Neural cell (in vitro differentiated cells): ENCODE measurements around the gene ADAMTS17. TPM values are rescaled to one million over a fixed set of nuclear protein-coding genes. Genes with fewer than 3 reads are reported as not detected.
A peak's percentile ranks its signal among the peaks of the same experiment; 100 is the strongest.
"Not testable (repeated sequence)": the region's sequence is repeated elsewhere in the genome, so short reads cannot be mapped to it uniquely, and the experiment has no call there.

ENCODE experiments used
- H2AFZ ChIP-seq: fragments of 200-600, 300-800 bp; sonication (generic), shearing (Covaris generic); 2 replicates; pipeline ENCODE4 v1.6.0; 2014; ENCODE audit warnings: low read depth, mild to moderate bottlenecking, antibody characterized with exemption, low read length, moderate library complexity
- H3F3A ChIP-seq: fragments of 200-600 bp; shearing (Covaris generic); 2 replicates; pipeline ENCODE4 v1.6.1; 2016; ENCODE audit warnings: mild to moderate bottlenecking, moderate library complexity, mixed read lengths, antibody characterized with exemption, low read length; ENCODE audit not compliant: insufficient read depth, poor library complexity, severe bottlenecking
- H3K27ac ChIP-seq: fragments of 200-600, 300-800 bp; sonication (generic), shearing (Covaris generic); 2 replicates; pipeline ENCODE4 v1.5.1; 2014; ENCODE audit warnings: mild to moderate bottlenecking, low read length, moderate library complexity
- H3K27me3 ChIP-seq: fragments of 300-800, 200-600 bp; sonication (generic), shearing (Covaris generic); 2 replicates; pipeline ENCODE4 v1.6.0; 2014; ENCODE audit warnings: mild to moderate bottlenecking, low read depth, low read length, moderate library complexity; ENCODE audit not compliant: insufficient read depth
- H3K36me3 ChIP-seq: fragments of 300-800, 200-600 bp; sonication (generic), shearing (Covaris generic); 2 replicates; pipeline ENCODE4 v1.5.1; 2014; ENCODE audit warnings: mild to moderate bottlenecking, antibody characterized with exemption, low read length, moderate library complexity; ENCODE audit not compliant: insufficient read depth
- H3K4me2 ChIP-seq: fragments of 300-800, 200-600 bp; sonication (generic), shearing (Covaris generic); 2 replicates; pipeline ENCODE4 v1.6.0; 2014; ENCODE audit warnings: mild to moderate bottlenecking, low read length
- H3K4me3 ChIP-seq: fragments of 300-800, 200-600 bp; sonication (generic), shearing (Covaris generic); 2 replicates; pipeline ENCODE4 v1.5.1; 2014; ENCODE audit warnings: mild to moderate bottlenecking, low read length, moderate library complexity
- H3K79me2 ChIP-seq: fragments of 200-600 bp; shearing (Covaris generic); replicated peaks from 2 replicates; pipeline ENCODE4 v1.6.0; 2014; ENCODE audit warnings: mild to moderate bottlenecking, low read length, moderate library complexity; ENCODE audit not compliant: insufficient read depth
- H3K9ac ChIP-seq: fragments of 300-800, 200-600 bp; sonication (generic), shearing (Covaris generic); 2 replicates; pipeline ENCODE4 v1.6.1; 2016; ENCODE audit warnings: mild to moderate bottlenecking, low read length, mixed read lengths
- H3K9me2 ChIP-seq: fragments of 200-600 bp; shearing (Covaris generic); 2 replicates; pipeline ENCODE4 v1.6.1; 2016; ENCODE audit warnings: mild to moderate bottlenecking, low read length, mixed read lengths; ENCODE audit not compliant: insufficient read depth
- H3K9me3 ChIP-seq: fragments of 200-600, 300-800 bp; sonication (generic), shearing (Covaris generic); 2 replicates; pipeline ENCODE4 v1.6.1; 2016; ENCODE audit warnings: mild to moderate bottlenecking, mixed run types, low read length, moderate library complexity, mixed read lengths
- H4K20me1 ChIP-seq: fragments of 200-600 bp; shearing (Covaris generic); 2 replicates; pipeline ENCODE4 v1.6.1; 2016; ENCODE audit warnings: mild to moderate bottlenecking, mixed run types; ENCODE audit not compliant: insufficient read depth
- EP300 ChIP-seq: fragments of 450-650 bp; conservative IDR thresholded peaks from 2 replicates; pipeline ENCODE4 v1.6.1; 2014; ENCODE audit warnings: antibody characterized with exemption, mild to moderate bottlenecking, moderate library complexity; ENCODE audit not compliant: poor library complexity, severe bottlenecking
- EZH2 ChIP-seq: fragments of 200-600, 300-800 bp; shearing (Covaris generic), sonication (generic); IDR thresholded peaks from 2 replicates; pipeline ENCODE4 v1.6.1; 2014; ENCODE audit warnings: antibody characterized with exemption, low read length, borderline replicate concordance, mild to moderate bottlenecking; ENCODE audit not compliant: insufficient read depth, poor library complexity, severe bottlenecking
- MXI1 ChIP-seq: fragments of 450-650 bp; conservative IDR thresholded peaks from 2 replicates; pipeline ENCODE4 v1.6.1; 2014; ENCODE audit warnings: antibody characterized with exemption, mild to moderate bottlenecking; ENCODE audit not compliant: poor library complexity, severe bottlenecking
- POLR2AphosphoS5 ChIP-seq: IDR thresholded peaks from 2 replicates; pipeline ENCODE4 v1.6.1; 2012
- RAD21 ChIP-seq: fragments of 450-650 bp; conservative IDR thresholded peaks from 2 replicates; pipeline ENCODE4 v1.6.1; 2014; ENCODE audit warnings: antibody characterized with exemption, mild to moderate bottlenecking, moderate library complexity
- SMC3 ChIP-seq: fragments of 450-650 bp; conservative IDR thresholded peaks from 2 replicates; pipeline ENCODE4 v1.6.1; 2014; ENCODE audit warnings: antibody characterized with exemption, mild to moderate bottlenecking, moderate library complexity; ENCODE audit not compliant: poor library complexity
- TAF1 ChIP-seq: IDR thresholded peaks from 2 replicates; pipeline ENCODE4 v1.6.1; 2012; ENCODE audit warnings: low read depth
- polyA plus RNA-seq: library from polyadenylated mRNA; depleted of rRNA; stranded (reverse); fragments of >200 nt; gene quantifications from 2 replicates; pipeline ENCODE4 v1.2.3, GENCODE V29; 2014
- TF ChIP-seq, protein P1 (sequence below): IDR thresholded peaks from 2 replicates; pipeline ENCODE4 v1.6.1; 2012; ENCODE audit warnings: borderline replicate concordance
- TF ChIP-seq, protein P2 (sequence below): fragments of 450-650 bp; IDR thresholded peaks from 2 replicates; pipeline ENCODE4 v1.5.1; 2014; ENCODE audit warnings: antibody characterized with exemption, mild to moderate bottlenecking, moderate library complexity; ENCODE audit not compliant: poor library complexity, severe bottlenecking

ADAMTS17 gene
- polyA plus RNA-seq, 1 donor from 2014 or later = 0.04 TPM

DNA sequence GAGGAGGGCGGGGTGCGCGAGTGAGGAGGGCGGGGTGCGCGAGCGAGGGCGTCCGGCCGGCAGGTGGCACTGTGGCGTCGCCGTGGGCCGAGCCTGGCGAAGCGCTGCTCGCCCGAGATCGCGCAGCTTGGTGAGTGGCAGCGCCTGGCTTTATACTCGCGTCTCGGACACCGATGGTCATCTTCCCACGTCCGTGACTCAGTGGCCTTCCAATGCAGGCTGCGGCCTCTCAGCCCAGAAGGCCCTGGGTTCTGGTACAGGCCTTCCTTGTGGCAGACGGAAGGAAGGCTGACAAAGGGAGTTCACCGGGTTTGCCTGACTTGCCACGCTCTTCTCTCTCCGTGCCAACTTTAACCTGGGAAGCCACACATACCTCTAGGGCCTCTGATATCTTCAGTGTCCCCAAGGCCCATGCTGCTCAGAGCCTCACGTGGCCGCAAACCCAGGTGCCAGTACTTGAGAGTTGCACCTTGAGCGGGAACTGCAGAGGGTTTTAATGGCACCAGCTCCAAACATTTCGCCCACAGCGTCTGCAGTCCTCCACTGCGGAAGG lies 413.3 kb downstream of the ADAMTS17 start:
- TF ChIP-seq TAF1 (no peak), EP300 (no peak), POLR2AphosphoS5 (peak; percentile 31), EZH2 (no peak), RAD21 (peak; percentile 82), SMC3 (peak; percentile 81), MXI1 (peak; percentile 64)
- TF ChIP-seq, protein P1, sequence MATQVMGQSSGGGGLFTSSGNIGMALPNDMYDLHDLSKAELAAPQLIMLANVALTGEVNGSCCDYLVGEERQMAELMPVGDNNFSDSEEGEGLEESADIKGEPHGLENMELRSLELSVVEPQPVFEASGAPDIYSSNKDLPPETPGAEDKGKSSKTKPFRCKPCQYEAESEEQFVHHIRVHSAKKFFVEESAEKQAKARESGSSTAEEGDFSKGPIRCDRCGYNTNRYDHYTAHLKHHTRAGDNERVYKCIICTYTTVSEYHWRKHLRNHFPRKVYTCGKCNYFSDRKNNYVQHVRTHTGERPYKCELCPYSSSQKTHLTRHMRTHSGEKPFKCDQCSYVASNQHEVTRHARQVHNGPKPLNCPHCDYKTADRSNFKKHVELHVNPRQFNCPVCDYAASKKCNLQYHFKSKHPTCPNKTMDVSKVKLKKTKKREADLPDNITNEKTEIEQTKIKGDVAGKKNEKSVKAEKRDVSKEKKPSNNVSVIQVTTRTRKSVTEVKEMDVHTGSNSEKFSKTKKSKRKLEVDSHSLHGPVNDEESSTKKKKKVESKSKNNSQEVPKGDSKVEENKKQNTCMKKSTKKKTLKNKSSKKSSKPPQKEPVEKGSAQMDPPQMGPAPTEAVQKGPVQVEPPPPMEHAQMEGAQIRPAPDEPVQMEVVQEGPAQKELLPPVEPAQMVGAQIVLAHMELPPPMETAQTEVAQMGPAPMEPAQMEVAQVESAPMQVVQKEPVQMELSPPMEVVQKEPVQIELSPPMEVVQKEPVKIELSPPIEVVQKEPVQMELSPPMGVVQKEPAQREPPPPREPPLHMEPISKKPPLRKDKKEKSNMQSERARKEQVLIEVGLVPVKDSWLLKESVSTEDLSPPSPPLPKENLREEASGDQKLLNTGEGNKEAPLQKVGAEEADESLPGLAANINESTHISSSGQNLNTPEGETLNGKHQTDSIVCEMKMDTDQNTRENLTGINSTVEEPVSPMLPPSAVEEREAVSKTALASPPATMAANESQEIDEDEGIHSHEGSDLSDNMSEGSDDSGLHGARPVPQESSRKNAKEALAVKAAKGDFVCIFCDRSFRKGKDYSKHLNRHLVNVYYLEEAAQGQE = no peak
- TF ChIP-seq, protein P2, sequence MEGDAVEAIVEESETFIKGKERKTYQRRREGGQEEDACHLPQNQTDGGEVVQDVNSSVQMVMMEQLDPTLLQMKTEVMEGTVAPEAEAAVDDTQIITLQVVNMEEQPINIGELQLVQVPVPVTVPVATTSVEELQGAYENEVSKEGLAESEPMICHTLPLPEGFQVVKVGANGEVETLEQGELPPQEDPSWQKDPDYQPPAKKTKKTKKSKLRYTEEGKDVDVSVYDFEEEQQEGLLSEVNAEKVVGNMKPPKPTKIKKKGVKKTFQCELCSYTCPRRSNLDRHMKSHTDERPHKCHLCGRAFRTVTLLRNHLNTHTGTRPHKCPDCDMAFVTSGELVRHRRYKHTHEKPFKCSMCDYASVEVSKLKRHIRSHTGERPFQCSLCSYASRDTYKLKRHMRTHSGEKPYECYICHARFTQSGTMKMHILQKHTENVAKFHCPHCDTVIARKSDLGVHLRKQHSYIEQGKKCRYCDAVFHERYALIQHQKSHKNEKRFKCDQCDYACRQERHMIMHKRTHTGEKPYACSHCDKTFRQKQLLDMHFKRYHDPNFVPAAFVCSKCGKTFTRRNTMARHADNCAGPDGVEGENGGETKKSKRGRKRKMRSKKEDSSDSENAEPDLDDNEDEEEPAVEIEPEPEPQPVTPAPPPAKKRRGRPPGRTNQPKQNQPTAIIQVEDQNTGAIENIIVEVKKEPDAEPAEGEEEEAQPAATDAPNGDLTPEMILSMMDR = peak; percentile 86
- no peaks in the 10 kb centered on the region for H3K9me3 ChIP-seq
- no peaks in the 10 kb centered on the region for H3F3A ChIP-seq
- peak overlapping the region; percentile 81 for H3K4me3 ChIP-seq
- peaks cover 17% of the 10 kb centered on the region for H3K27me3 ChIP-seq
- no peak overlapping the region for H3K27ac ChIP-seq
- H3K79me2 ChIP-seq = no peaks in the 10 kb centered on the region
- no peaks in the 10 kb centered on the region for H4K20me1 ChIP-seq
- H3K9ac ChIP-seq = peak overlapping the region; percentile 44
- no peaks in the 10 kb centered on the region for H3K9me2 ChIP-seq
- H2AFZ ChIP-seq = peak overlapping the region; percentile 48
- H3K36me3 ChIP-seq = no peaks in the 10 kb centered on the region
- peak overlapping the region; percentile 39 for H3K4me2 ChIP-seq

DNA sequence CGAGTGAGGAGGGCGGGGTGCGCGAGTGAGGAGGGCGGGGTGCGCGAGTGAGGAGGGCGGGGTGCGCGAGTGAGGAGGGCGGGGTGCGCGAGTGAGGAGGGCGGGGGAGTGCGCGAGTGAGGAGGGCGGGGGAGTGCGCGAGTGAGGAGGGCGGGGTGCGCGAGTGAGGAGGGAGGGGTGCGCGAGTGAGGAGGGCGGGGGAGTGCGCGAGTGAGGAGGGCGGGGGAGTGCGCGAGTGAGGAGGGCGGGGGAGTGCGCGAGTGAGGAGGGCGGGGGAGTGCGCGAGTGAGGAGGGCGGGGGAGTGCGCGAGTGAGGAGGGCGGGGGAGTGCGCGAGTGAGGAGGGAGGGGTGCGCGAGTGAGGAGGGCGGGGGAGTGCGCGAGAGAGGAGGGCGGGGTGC lies 415.2 kb downstream of the ADAMTS17 start:
- H3K4me3 ChIP-seq = peak overlapping the region; percentile 73
- H3K27me3 ChIP-seq = peaks cover 17% of the 10 kb centered on the region
- not testable (repeated sequence) for H3K4me2 ChIP-seq

More for the DNA sequence above, 415.2 kb downstream of the ADAMTS17 start:
- H3K9ac ChIP-seq, H2AFZ ChIP-seq, H3K36me3 ChIP-seq, H3K9me2 ChIP-seq, H3K27ac ChIP-seq, H4K20me1 ChIP-seq, H3K9me3 ChIP-seq, H3F3A ChIP-seq, H3K79me2 ChIP-seq: not testable (repeated sequence)
